Endometrium (tissue), 2 donors: Measurements from ENCODE around the gene ALG12.
"Not testable (repeated sequence)": the region's sequence is repeated elsewhere in the genome, so short reads cannot be mapped to it uniquely, and the experiment has no call there.

Experiments used
- FAIRE-seq: peaks from 2 replicates; lab custom pipeline; 2012; peaks lifted over from hg19 to GRCh38; lab: Jason Lieb, UNC
- donor health status: control.
- donor health status: control.

The ALG12 gene

GRCh38 chr22:49866134-49866533 lies 52.1 kb downstream of the ALG12 start:
- FAIRE-seq: peak; percentile 31

GRCh38 chr22:49865156-49865555 lies 53.1 kb downstream of the ALG12 start:
- no peak for FAIRE-seq

GRCh38 chr22:49863931-49864330 lies 54.3 kb downstream of the ALG12 start:
- no peak for FAIRE-seq

- no peak for FAIRE-seq
Measured at GRCh38 chr22:49862496-49862776, 55.8 kb downstream of the ALG12 start.

GRCh38 chr22:49861642-49862495 lies 56.4 kb downstream of the ALG12 start:
- no peak for FAIRE-seq

GRCh38 chr22:49858827-49859226 lies 59.4 kb downstream of the ALG12 start:
- FAIRE-seq: no peak

GRCh38 chr22:49856766-49857618 lies 61.2 kb downstream of the ALG12 start:
- no peak for FAIRE-seq

GRCh38 chr22:49856343-49856742 lies 61.9 kb downstream of the ALG12 start:
- no peak for FAIRE-seq

- FAIRE-seq: no peak
Measured at GRCh38 chr22:49855251-49855911, 62.9 kb downstream of the ALG12 start.

GRCh38 chr22:49853981-49854831 lies 64.0 kb downstream of the ALG12 start:
- no peak for FAIRE-seq

- no peak for FAIRE-seq
Measured at GRCh38 chr22:49852898-49853894, 65.0 kb downstream of the ALG12 start, which contains the start of gene ZBED4. Gene ZBED4, plus strand, starts transcription at chr22:49853844. Its CDS starts 29,819 bp downstream, at chr22:49883663.

- not testable (repeated sequence) for FAIRE-seq
Measured at GRCh38 chr22:49852568-49852897, 65.7 kb downstream of the ALG12 start.

GRCh38 chr22:49850959-49851802 lies 67.1 kb downstream of the ALG12 start:
- no peak for FAIRE-seq
